ENCODE results near the gene CDA. TPM values are rescaled to one million over a fixed set of nuclear protein-coding genes. Genes with fewer than 3 reads are reported as not detected.
A peak's percentile ranks its signal among the peaks of the same experiment; 100 is the strongest.

CDA gene
- total RNA-seq, 4 donors from 2014 or later: 0.56 to 3.5 (median 1.5) TPM

GRCh38 chr1:20657024-20657423, 68.1 kb downstream of the CDA start:
- intact Hi-C loops (cut with DNase I): no loop called here
- H3K36me3 ChIP-seq: peaks cover 45 to 48% of the 10 kb centered on the region in 2 donors
- WGBS, 2 donors: 88 to 91% methylated on average over 12 of the region's 12 CpGs
- peaks cover 13% of the 10 kb centered on the region in 2 donors for H3K4me1 ChIP-seq
- no peak overlapping the region for H3K4me3 ChIP-seq (replicated peaks in 1 of 3)
- H3K27ac ChIP-seq: no peak overlapping the region
- no peaks in the 10 kb centered on the region for H3K27me3 ChIP-seq
- TF ChIP-seq POLR2A (IDR thresholded peaks at IDR 0.05) (no peak), CTCF (IDR thresholded peaks at IDR 0.05) (no peak)
- no peak for DNase-seq
- no peaks in the 10 kb centered on the region for H3K9me3 ChIP-seq

- WGBS, 2 donors: 86 to 88% methylated on average over 14 to 16 of the region's 16 CpGs
- H3K9me3 ChIP-seq: no peaks in the 10 kb centered on the region
- intact Hi-C loops (cut with DNase I): no loop called here
- H3K36me3 ChIP-seq: peaks cover 32 to 35% of the 10 kb centered on the region in 2 donors
- DNase-seq: no peak
- H3K27me3 ChIP-seq: no peaks in the 10 kb centered on the region
- H3K4me1 ChIP-seq: peaks cover 15 to 16% of the 10 kb centered on the region in 2 donors
- no peak overlapping the region for H3K4me3 ChIP-seq (replicated peaks in 1 of 3)
- TF ChIP-seq CTCF (IDR thresholded peaks at IDR 0.05) (no peak), POLR2A (IDR thresholded peaks at IDR 0.05) (no peak)
- no peak overlapping the region for H3K27ac ChIP-seq
Measured at GRCh38 chr1:20658166-20658915, 69.4 kb downstream of the CDA start.

GRCh38 chr1:20660363-20660762, 71.5 kb downstream of the CDA start:
- intact Hi-C loops (cut with DNase I): no loop called here
- peaks cover 15 to 16% of the 10 kb centered on the region in 2 donors for H3K4me1 ChIP-seq
- peaks cover 14 to 21% of the 10 kb centered on the region in 2 donors for H3K36me3 ChIP-seq
- H3K27me3 ChIP-seq: no peaks in the 10 kb centered on the region
- no peak overlapping the region for H3K27ac ChIP-seq
- H3K4me3 ChIP-seq (replicated peaks in 1 of 3): peak overlapping the region; percentile 21 to 95 (median 88)
- TF ChIP-seq POLR2A (IDR thresholded peaks at IDR 0.05): no peak
- no peak for DNase-seq
- WGBS, 2 donors: 18 to 21% methylated on average over 3 of the region's 3 CpGs
- no peaks in the 10 kb centered on the region for H3K9me3 ChIP-seq

GRCh38 chr1:20660847-20661206, 71.9 kb downstream of the CDA start:
- Histone ChIP-seq H3K4me3 (replicated peaks in 1 of 3) (peak overlapping the region; percentile 21 to 95 (median 88)), H3K27ac (peak overlapping the region in 1 of 3 donors; percentile 81), H3K9me3 (no peaks in the 10 kb centered on the region), H3K4me1 (peaks cover 15 to 16% of the 10 kb centered on the region in 2 donors), H3K27me3 (no peaks in the 10 kb centered on the region), H3K36me3 (peaks cover 10 to 16% of the 10 kb centered on the region in 2 donors)
- intact Hi-C loops (cut with DNase I): no loop called here
- no peak for TF ChIP-seq POLR2A (IDR thresholded peaks at IDR 0.05)
- TF ChIP-seq CTCF (IDR thresholded peaks at IDR 0.05): no peak
- WGBS, 2 donors: 0 to 2% methylated on average over 17 to 18 of the region's 20 CpGs
- no peak for DNase-seq

- H3K4me1 ChIP-seq: peaks cover 15 to 16% of the 10 kb centered on the region in 2 donors
- no peaks in the 10 kb centered on the region for H3K27me3 ChIP-seq
- H3K4me3 ChIP-seq (replicated peaks in 1 of 3): peak within 1 kb of the TSS; percentile 55 to 95 (median 88)
- TF ChIP-seq POLR2A (IDR thresholded peaks at IDR 0.05): peak in 1 of 2 donors; percentile 56
- peak in 4 of 6 experiments; percentile 36 to 54 (median 51) for TF ChIP-seq CTCF (IDR thresholded peaks at IDR 0.05)
- 3 to 5% methylated on average over 9 to 18 of the region's 58 CpGs for WGBS, 2 donors
- no peaks in the 10 kb centered on the region for H3K9me3 ChIP-seq
- H3K36me3 ChIP-seq: peaks cover 8 to 10% of the 10 kb centered on the region in 2 donors
- intact Hi-C loops (cut with DNase I): no loop called here
- DNase-seq: peak; percentile 97 to 98
- H3K27ac ChIP-seq: peak within 1 kb of the TSS; percentile 16 to 81 (median 71)
Measured at GRCh38 chr1:20661207-20662109, 72.6 kb downstream of the CDA start, which contains the start of gene DDOST. Gene DDOST (minus strand): TSS chr1:20661369. CDS start chr1:20661350, 19 bp downstream.

Data from thyroid gland (tissue), 4 donors.